Body of pancreas (tissue), 4 donors: ENCODE data around the gene FKBP1A. TPM values are rescaled to one million over a fixed set of nuclear protein-coding genes. Genes with fewer than 3 reads are reported as not detected.

Experiments used
- ATAC-seq: fragments of 150-250 bp; one replicate; pipeline ENCODE4 v1.9.1; 2016
- DNase-seq, 4 donors: peaks; one replicate each; pipeline ENCODE4 v3.0.0-alpha.2; 2019
- H3K27ac ChIP-seq, 4 donors: fragments of 200-600 bp; sonication (generic); 1 replicate in 3 of 4; 2 replicates in 1 of 4; pipeline versions ENCODE4 v1.5.1 to v1.6.1; 2016 to 2019; ENCODE audit warnings: mild to moderate bottlenecking in 1 of 4, mixed read lengths in 1 of 4, moderate library complexity in 1 of 4
- H3K27me3 ChIP-seq, 2 donors: fragments of 200-600 bp; sonication (generic); one replicate each; pipeline ENCODE4 v1.6.0; 2016; ENCODE audit warnings: mild to moderate bottlenecking in 1 of 2
- H3K36me3 ChIP-seq, 2 donors: fragments of 200-600 bp; sonication (generic); replicated peaks in 1 of 2; 2 replicates each; pipeline ENCODE4 v1.5.1; 2016; ENCODE audit warnings: low read depth in 2 of 2; ENCODE audit not compliant: insufficient read depth in 1 of 2
- H3K4me1 ChIP-seq: fragments of 200-600 bp; sonication (generic); one replicate; pipeline ENCODE4 v1.6.0; 2016
- H3K4me3 ChIP-seq, 2 donors: fragments of 200-600 bp; sonication (generic); 1 replicate in 1 of 2; 2 replicates in 1 of 2; pipeline ENCODE4 v1.5.1; 2016 to 2019
- H3K9me3 ChIP-seq, 3 donors: fragments of 200-600 bp; sonication (generic); 1 replicate in 2 of 3; 2 replicates in 1 of 3; pipeline ENCODE4 v1.5.1; 2016
- CTCF ChIP-seq, 7 experiments: fragments of 450-650 bp in 4 of 7; fragments of 200-600 bp in 3 of 7; sonication (generic) in 3 of 7; IDR thresholded peaks; one replicate each; pipeline ENCODE4 v1.5.1; 2016 to 2019; ENCODE audit warnings: antibody characterized with exemption in 7 of 7
- POLR2A ChIP-seq, 3 donors: fragments of 450-650 bp; IDR thresholded peaks; one replicate each; pipeline ENCODE4 v1.6.1; 2016; ENCODE audit warnings: antibody characterized with exemption in 3 of 3, mild to moderate bottlenecking in 2 of 3
- WGBS, 2 donors: methylation state at CpG; one replicate each; pipeline ENCODE4 v1.1.5; 2017; 5-methylcytosine and 5-hydroxymethylcytosine counted together
- intact Hi-C: fragments of 100-400 bp; cut with DNase I; formaldehyde crosslinking; loops from one replicate; pipeline ENCODE4 v1.15.1; 2023
- total RNA-seq, 2 donors: library from RNA; depleted of rRNA; stranded (reverse); fragments of >200 nt; gene quantifications; one replicate each; pipeline ENCODE4 v1.1.0, GENCODE V29; 2016

FKBP1A gene
- total RNA-seq, 2 donors from 2014 or later: 47.5 to 57.7 TPM

DNA sequence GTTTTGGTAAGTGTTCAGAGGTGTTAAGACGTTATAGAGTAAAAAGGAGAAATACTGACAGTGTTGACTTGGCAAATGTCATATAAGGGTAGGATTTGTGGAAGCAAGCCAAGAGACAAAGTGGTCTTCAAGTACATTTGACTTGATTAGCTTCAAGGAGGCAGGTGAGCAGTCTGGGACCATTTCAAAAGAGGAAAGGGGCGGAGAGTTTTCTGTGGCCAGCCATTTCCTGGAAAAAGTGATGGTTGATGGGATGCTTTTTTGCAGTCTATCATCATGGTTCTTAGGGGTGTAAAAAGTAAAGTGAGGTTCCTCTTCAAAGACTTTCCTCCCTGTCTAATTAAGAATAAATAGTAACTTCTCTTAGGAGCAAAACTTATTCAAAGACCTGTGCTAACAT lies 28.7 kb downstream of the FKBP1A start:
- peaks cover 0 to 7% of the 10 kb centered on the region in 2 donors for H3K36me3 ChIP-seq
- intact Hi-C loops: no loop called here
- DNase-seq (no peak), ATAC-seq (no peak)
- WGBS, 2 donors: 72 to 85% methylated on average over 2 of the region's 2 CpGs
- no peaks in the 10 kb centered on the region for H3K27me3 ChIP-seq
- H3K4me3 ChIP-seq: no peak overlapping the region
- no peak for TF ChIP-seq CTCF (IDR thresholded peaks at IDR 0.05)
- TF ChIP-seq POLR2A (IDR thresholded peaks at IDR 0.05): no peak
- H3K9me3 ChIP-seq: no peaks in the 10 kb centered on the region
- H3K4me1 ChIP-seq: peaks cover 13% of the 10 kb centered on the region
- H3K27ac ChIP-seq: no peak overlapping the region

GRCh38 chr20:1363522-1363921 lies 29.3 kb downstream of the FKBP1A start:
- no peaks in the 10 kb centered on the region for H3K27me3 ChIP-seq
- no peak for TF ChIP-seq POLR2A (IDR thresholded peaks at IDR 0.05)
- TF ChIP-seq CTCF (IDR thresholded peaks at IDR 0.05): no peak
- H3K4me3 ChIP-seq: no peak overlapping the region
- no peaks in the 10 kb centered on the region for H3K9me3 ChIP-seq
- 79 to 83% methylated on average over 5 of the region's 5 CpGs for WGBS, 2 donors
- DNase-seq (no peak), ATAC-seq (no peak)
- H3K27ac ChIP-seq: no peak overlapping the region
- H3K4me1 ChIP-seq: peaks cover 13% of the 10 kb centered on the region
- peaks cover 0 to 5% of the 10 kb centered on the region in 2 donors for H3K36me3 ChIP-seq
- intact Hi-C loops: no loop called here

DNA sequence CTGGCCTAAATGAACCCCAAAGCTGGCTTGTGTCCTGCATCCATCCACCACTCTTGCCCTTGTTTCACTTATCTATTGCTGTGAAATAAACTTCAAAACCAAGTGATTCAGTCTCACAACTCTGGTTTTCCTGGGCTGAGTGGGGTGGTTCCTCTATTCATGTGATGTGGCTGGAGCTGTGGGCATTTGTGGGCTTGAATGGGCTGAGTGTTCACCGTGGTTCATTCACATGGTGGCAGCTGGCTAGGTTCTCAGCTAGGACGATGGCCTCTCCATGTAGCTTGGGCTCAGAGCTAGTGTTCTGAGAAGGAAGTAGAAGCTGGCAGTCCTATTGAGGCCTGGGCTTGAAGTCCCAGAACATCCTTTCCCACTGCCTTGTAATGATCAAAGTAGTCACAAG lies 30.4 kb downstream of the FKBP1A start:
- H3K27me3 ChIP-seq: no peaks in the 10 kb centered on the region
- WGBS, 2 donors: 50 to 77% methylated on average over 2 of the region's 2 CpGs

GRCh38 chr20:1360094-1360846 lies 32.6 kb downstream of the FKBP1A start:
- Histone ChIP-seq H3K27me3 (no peaks in the 10 kb centered on the region), H3K9me3 (no peaks in the 10 kb centered on the region), H3K4me3 (no peak overlapping the region), H3K36me3 (peaks cover 0 to 3% of the 10 kb centered on the region in 2 donors), H3K4me1 (peaks cover 8% of the 10 kb centered on the region), H3K27ac (no peak overlapping the region)
- DNase-seq (no peak), ATAC-seq (no peak)
- 70 to 95% methylated on average over 7 of the region's 7 CpGs for WGBS, 2 donors
- no peak for TF ChIP-seq POLR2A (IDR thresholded peaks at IDR 0.05)
- TF ChIP-seq CTCF (IDR thresholded peaks at IDR 0.05): no peak
- intact Hi-C loops: no loop called here

More for the DNA sequence above, 30.4 kb downstream of the FKBP1A start:
- intact Hi-C loops: no loop called here
- H3K36me3 ChIP-seq: peaks cover 0 to 3% of the 10 kb centered on the region in 2 donors
- peaks cover 13% of the 10 kb centered on the region for H3K4me1 ChIP-seq
- no peak for TF ChIP-seq POLR2A (IDR thresholded peaks at IDR 0.05)
- no peak overlapping the region for H3K4me3 ChIP-seq
- no peak overlapping the region for H3K27ac ChIP-seq
- DNase-seq (no peak), ATAC-seq (no peak)
- H3K9me3 ChIP-seq: no peaks in the 10 kb centered on the region

DNA sequence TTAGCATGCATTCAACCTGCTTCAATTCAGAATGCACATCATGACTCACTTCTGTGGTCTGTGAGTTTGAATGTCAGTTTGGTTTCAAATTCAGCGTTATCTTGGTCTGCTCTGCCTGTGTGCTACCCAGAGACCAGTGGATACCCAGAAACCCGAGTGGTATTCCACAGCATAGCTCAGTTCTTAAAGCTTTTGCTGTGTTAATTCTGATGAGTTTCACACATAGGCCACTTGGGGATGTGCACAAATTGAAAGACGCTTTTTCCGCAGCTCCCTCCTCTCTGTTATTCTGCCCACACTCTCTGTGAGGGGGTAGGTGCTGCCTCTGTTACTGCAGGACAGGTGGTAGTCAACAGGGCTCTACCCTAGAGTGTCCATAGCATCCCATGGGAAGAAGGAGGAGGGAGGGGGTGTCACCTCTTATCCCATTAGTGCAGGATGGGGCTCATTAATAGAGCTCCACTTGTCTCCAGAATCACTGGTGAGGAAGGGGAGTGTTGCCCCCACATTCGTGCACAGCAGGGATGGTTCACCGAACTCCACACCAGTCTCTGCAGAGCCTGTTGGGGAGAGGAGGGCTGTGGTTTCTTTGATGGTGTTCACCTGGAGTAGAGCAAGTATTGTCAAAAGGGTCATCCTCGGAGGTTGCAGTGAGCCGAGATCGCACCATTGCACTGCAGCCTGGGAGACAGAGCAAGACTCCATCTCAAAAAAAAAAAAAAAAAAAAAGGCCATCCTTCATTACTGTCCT lies 34.8 kb downstream of the FKBP1A start:
- no peak overlapping the region for H3K27ac ChIP-seq
- DNase-seq: no peak
- ATAC-seq: no peak
- H3K27me3 ChIP-seq: no peaks in the 10 kb centered on the region
- TF ChIP-seq CTCF (IDR thresholded peaks at IDR 0.05) (no peak), POLR2A (IDR thresholded peaks at IDR 0.05) (no peak)
- no peak overlapping the region for H3K4me3 ChIP-seq
- WGBS, 2 donors: 91 to 95% methylated on average over 9 of the region's 9 CpGs
- no peaks in the 10 kb centered on the region for H3K4me1 ChIP-seq
- no peaks in the 10 kb centered on the region for H3K9me3 ChIP-seq
- H3K36me3 ChIP-seq: peaks cover 0 to 3% of the 10 kb centered on the region in 2 donors
- intact Hi-C loops: no loop called here
